K562 (cell line): ENCODE data around the gene IGFBP4. TPM values are rescaled to one million over a fixed set of nuclear protein-coding genes. Genes with fewer than 3 reads are reported as not detected.

Source experiments
- ATAC-seq: fragments of 200-7000 bp; cut with Tn5 transposase; 3 replicates; pipeline ENCODE4 v1.9.1; 2020; ENCODE audit warnings: moderate library complexity
- BruUV-seq: library from RNA; stranded (reverse); fragments of 400-500 nt; replicated peaks from 2 replicates; lab custom pipeline; 2021; lab: Mats Ljungman, UMichigan
- CTCF ChIA-PET: fragments of 300-600 bp; formaldehyde crosslinking; extraction: SDS; loops from one replicate; lab custom pipeline; 2021; ENCODE audit warnings: low intra/inter-chr PET ratio; lab: Yijun Ruan, JAX
- POLR2A ChIA-PET: fragments of 300-600, 350-650 bp; sonication (Branson Sonifier 250); formaldehyde crosslinking; extraction: SDS; loops from one replicate; lab custom pipeline; 2021; ENCODE audit warnings: antibody characterized with exemption, inconsistent platforms; lab: Yijun Ruan, JAX
- DNase-seq, 4 experiments: peaks; one replicate each; pipeline versions ENCODE4 v3.0.0 to v3.0.0-alpha.2; 2011 to 2018; ENCODE audit warnings: low spot score in 3 of 4, mixed read lengths in 3 of 4; ENCODE audit errors: extremely low read depth in 1 of 4
- FAIRE-seq: peaks from 2 replicates; lab custom pipeline; 2011; peaks lifted over from hg19 to GRCh38; lab: Jason Lieb, UNC
- H2AFZ ChIP-seq: 2 replicates; pipeline ENCODE4 v1.6.0; 2011; ENCODE audit warnings: low read depth, low read length, control low read depth, inconsistent platforms
- H3K27ac ChIP-seq: fragments of 200-600 bp; 3 replicates; pipeline ENCODE4 v1.8.0; 2011; ENCODE audit warnings: low read depth, mild to moderate bottlenecking, control low read depth, inconsistent platforms, low read length, moderate library complexity, mixed read lengths; ENCODE audit errors: extremely low read depth
- H3K27me3 ChIP-seq, 2 experiments: fragments of 300-600 bp in 1 of 2; 2 replicates in 1 of 2; 3 replicates in 1 of 2; pipeline versions ENCODE4 v1.6.0 to v1.8.0; 2011; ENCODE audit warnings: inconsistent platforms in 2 of 2, low read length in 2 of 2, mild to moderate bottlenecking in 1 of 2, mixed read lengths in 1 of 2, moderate library complexity in 1 of 2; ENCODE audit not compliant: control insufficient read depth in 2 of 2, insufficient read depth in 2 of 2
- H3K36me3 ChIP-seq: fragments of 300-600 bp; 3 replicates; pipeline ENCODE4 v1.8.0; 2011; ENCODE audit warnings: mild to moderate bottlenecking, low read length, inconsistent platforms; ENCODE audit not compliant: control insufficient read depth, insufficient read depth
- H3K4me1 ChIP-seq, 2 experiments: fragments of 200-600 bp in 1 of 2; replicated peaks in 1 of 2; 2 replicates in 1 of 2; 3 replicates in 1 of 2; pipeline versions ENCODE4 v1.5.1 to v1.8.0; 2011; ENCODE audit warnings: inconsistent platforms in 2 of 2, low read length in 2 of 2, mild to moderate bottlenecking in 1 of 2, mixed read lengths in 1 of 2, moderate library complexity in 1 of 2; ENCODE audit not compliant: control insufficient read depth in 2 of 2, insufficient read depth in 2 of 2
- H3K4me2 ChIP-seq: 2 replicates; pipeline ENCODE4 v1.6.1; 2011; ENCODE audit warnings: low read length, control low read depth, inconsistent platforms, mixed read lengths; ENCODE audit not compliant: insufficient read depth
- H3K4me3 ChIP-seq: fragments of 200-600 bp; sonication (generic), shearing (Covaris generic); 2 replicates; pipeline ENCODE4 v1.5.1; 2016; ENCODE audit warnings: control low read depth, inconsistent platforms
- H3K79me2 ChIP-seq: fragments of 200-600 bp; 3 replicates; pipeline ENCODE4 v1.8.0; 2011; ENCODE audit warnings: low read length, inconsistent platforms; ENCODE audit not compliant: control insufficient read depth, insufficient read depth
- H3K9ac ChIP-seq, 2 experiments: 2 replicates each; pipeline versions ENCODE4 v1.6.0 to v1.6.1; 2011; ENCODE audit warnings: low read depth in 2 of 2, low read length in 2 of 2, control low read depth in 1 of 2, inconsistent platforms in 1 of 2, mild to moderate bottlenecking in 1 of 2, mixed read lengths in 1 of 2; ENCODE audit not compliant: insufficient read depth in 1 of 2
- H3K9me1 ChIP-seq: one replicate; pipeline ENCODE4 v1.6.0; 2011; ENCODE audit warnings: inconsistent platforms, mild to moderate bottlenecking, low read length, moderate library complexity; ENCODE audit not compliant: control insufficient read depth, insufficient read depth
- H3K9me3 ChIP-seq: replicated peaks from 2 replicates; pipeline ENCODE4 v1.5.1; 2011; ENCODE audit warnings: low read depth, low read length, inconsistent platforms; ENCODE audit not compliant: control insufficient read depth, insufficient read depth
- H4K20me1 ChIP-seq: replicated peaks from 2 replicates; pipeline ENCODE4 v1.6.1; 2011; ENCODE audit warnings: low read length, inconsistent platforms, mixed read lengths; ENCODE audit not compliant: control insufficient read depth, insufficient read depth
- ADNP ChIP-seq: fragments of 200-800 bp; sonication (Bioruptor generic); IDR thresholded peaks from 2 replicates; pipeline ENCODE4 v1.6.1; 2016; ENCODE audit warnings: missing genetic modification characterization, missing compliant biosample characterization
- ASH1L ChIP-seq: fragments of 450-650 bp; IDR thresholded peaks from 2 replicates; pipeline ENCODE4 v1.6.1; 2018; ENCODE audit warnings: borderline replicate concordance, mild to moderate bottlenecking, low read depth; ENCODE audit not compliant: partially characterized antibody
- HIVEP1 ChIP-seq: fragments of 250-450 bp; sonication (Bioruptor Pico); IDR thresholded peaks from 2 replicates; pipeline ENCODE4 v1.4.0; 2020; ENCODE audit warnings: mild to moderate bottlenecking
- HMG20B ChIP-seq: fragments of 250-450 bp; sonication (Bioruptor Pico); IDR thresholded peaks from 2 replicates; pipeline ENCODE4 v1.5.0; 2021; ENCODE audit warnings: mild to moderate bottlenecking
- JUN ChIP-seq, 2 experiments: sonication (generic) in 1 of 2; formaldehyde crosslinking in 1 of 2; IDR thresholded peaks; 2 replicates each; pipeline versions ENCODE4 v1.6.1 to v1.8.0; 2012 to 2022; ENCODE audit warnings: borderline replicate concordance in 2 of 2, mild to moderate bottlenecking in 2 of 2, improper control_type of control experiment in 1 of 2, low read depth in 1 of 2, low read length in 1 of 2, missing genetic modification reagents in 1 of 2
- MYC ChIP-seq, 2 experiments: fragments of 250-450 bp in 1 of 2; sonication (Bioruptor Pico) in 1 of 2; IDR thresholded peaks; 2 replicates each; pipeline versions ENCODE4 v1.5.1 to v1.6.1; 2012 to 2021; ENCODE audit warnings: low read depth in 2 of 2, borderline replicate concordance in 1 of 2, improper control_type of control experiment in 1 of 2, low read length in 1 of 2, mild to moderate bottlenecking in 1 of 2, moderate library complexity in 1 of 2
- NR4A1 ChIP-seq, 2 experiments: fragments of 250-450 bp in 1 of 2; fragments of 450-650 bp in 1 of 2; sonication (Bioruptor Pico) in 1 of 2; IDR thresholded peaks; 2 replicates each; pipeline versions ENCODE4 v1.4.0 to v1.6.1; 2016 to 2020; ENCODE audit warnings: mild to moderate bottlenecking in 2 of 2, missing compliant biosample characterization in 1 of 2, missing genetic modification characterization in 1 of 2, moderate library complexity in 1 of 2
- OTX1 ChIP-seq: fragments of 450-650 bp; formaldehyde crosslinking; IDR thresholded peaks from 2 replicates; pipeline ENCODE4 v1.4.0; 2022; ENCODE audit warnings: mild to moderate bottlenecking
- TEAD1 ChIP-seq, 2 experiments: fragments of 450-650 bp in 1 of 2; sonication (generic) in 1 of 2; formaldehyde crosslinking; IDR thresholded peaks; 2 replicates each; pipeline versions ENCODE4 v1.4.0 to v1.8.0; 2020 to 2022; ENCODE audit warnings: mild to moderate bottlenecking in 2 of 2, missing genetic modification reagents in 1 of 2
- TSC22D4 ChIP-seq: fragments of 450-650 bp; IDR thresholded peaks from 2 replicates; pipeline ENCODE4 v1.6.1; 2016; ENCODE audit warnings: missing genetic modification characterization, missing biosample characterization, control low read depth
- ZC3H4 ChIP-seq: sonication (generic); formaldehyde crosslinking; IDR thresholded peaks from 2 replicates; pipeline ENCODE4 v1.9.0; 2021; ENCODE audit warnings: missing genetic modification reagents, borderline replicate concordance
- ZNF778 ChIP-seq: fragments of 450-650 bp; formaldehyde crosslinking; IDR thresholded peaks from 2 replicates; pipeline ENCODE4 v1.4.0; 2020; ENCODE audit warnings: mild to moderate bottlenecking, moderate library complexity
- WGBS: fragments of 100-300 bp; shearing (Covaris generic); methylation state at CpG from one replicate; pipeline ENCODE4 v1.1.6; 2016; ENCODE audit warnings: low coverage, mixed read lengths; ENCODE audit not compliant: insufficient coverage; ENCODE audit errors: missing lambda C conversion rate; 5-methylcytosine and 5-hydroxymethylcytosine counted together
- in situ Hi-C: fragments of 300-500 bp; cut with MboI; formaldehyde crosslinking; loops from 4 replicates; pipeline ENCODE4 v1.15.0; 2018; ENCODE audit warnings: inconsistent platforms, mixed read lengths
- intact Hi-C: fragments of 100-400 bp; cut with micrococcal nuclease; formaldehyde crosslinking; loops from 2 replicates; pipeline ENCODE4 v1.14.2; 2022
- polyA plus RNA-seq, 8 experiments: library from polyadenylated mRNA; depleted of rRNA in 4 of 8; stranded (reverse) in 5 of 8; unstranded in 3 of 8; fragments of >200 nt; fragmentation: Nextera tagmentation in 2 of 8; fragmentation: Illumina TruSeq in 1 of 8; extraction: Ambion mirVana in 2 of 8; extraction: Trizol in 1 of 8; gene quantifications; 2 replicates each; pipeline versions ENCODE4 v1.2.1 to v1.2.3, GENCODE V29; 2011 to 2014; ENCODE audit warnings: inconsistent platforms in 1 of 8, missing spikeins in 1 of 8
- total RNA-seq, 7 experiments: library from RNA; depleted of rRNA in 6 of 7; stranded (reverse); fragments of >200 nt in 6 of 7; fragmentation: Illumina TruSeq in 2 of 7; extraction: Trizol in 2 of 7; gene quantifications; 2 replicates each; pipeline versions ENCODE4 v1.2.1 to v1.2.3, GENCODE V29; 2011 to 2021; ENCODE audit warnings: low replicate concordance in 1 of 7
- TF ChIP-seq, protein P1 (sequence below): fragments of 250-450 bp; sonication (Bioruptor Pico); IDR thresholded peaks from 2 replicates; pipeline ENCODE4 v1.5.0; 2021

Gene IGFBP4
- total and polyA plus RNA-seq, 9 of the 15 experiments (the other 6 are each of a cell fraction or from before 2014, with no cell fraction given) = 8.8 to 99.8 (median 18.6) TPM

DNA sequence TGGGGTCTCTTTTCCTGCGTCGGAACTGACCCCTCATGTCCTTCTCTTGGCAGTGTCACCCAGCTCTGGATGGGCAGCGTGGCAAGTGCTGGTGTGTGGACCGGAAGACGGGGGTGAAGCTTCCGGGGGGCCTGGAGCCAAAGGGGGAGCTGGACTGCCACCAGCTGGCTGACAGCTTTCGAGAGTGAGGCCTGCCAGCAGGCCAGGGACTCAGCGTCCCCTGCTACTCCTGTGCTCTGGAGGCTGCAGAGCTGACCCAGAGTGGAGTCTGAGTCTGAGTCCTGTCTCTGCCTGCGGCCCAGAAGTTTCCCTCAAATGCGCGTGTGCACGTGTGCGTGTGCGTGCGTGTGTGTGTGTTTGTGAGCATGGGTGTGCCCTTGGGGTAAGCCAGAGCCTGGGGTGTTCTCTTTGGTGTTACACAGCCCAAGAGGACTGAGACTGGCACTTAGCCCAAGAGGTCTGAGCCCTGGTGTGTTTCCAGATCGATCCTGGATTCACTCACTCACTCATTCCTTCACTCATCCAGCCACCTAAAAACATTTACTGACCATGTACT, 13.2 kb downstream of the IGFBP4 start (continued):
- TF ChIP-seq TEAD1 (CRISPR knock-in tag; IDR thresholded peaks at IDR 0.05) = no peak
- TF ChIP-seq ZNF778 (CRISPR knock-in tag) = no peak
- no peak for TF ChIP-seq ADNP
- no peak for TF ChIP-seq HIVEP1 (CRISPR knock-in tag)
- no peak for TF ChIP-seq NR4A1 (CRISPR knock-in tag; IDR thresholded peaks at IDR 0.05)
- no peak for TF ChIP-seq NR4A1 (tag; IDR thresholded peaks at IDR 0.05)

DNA sequence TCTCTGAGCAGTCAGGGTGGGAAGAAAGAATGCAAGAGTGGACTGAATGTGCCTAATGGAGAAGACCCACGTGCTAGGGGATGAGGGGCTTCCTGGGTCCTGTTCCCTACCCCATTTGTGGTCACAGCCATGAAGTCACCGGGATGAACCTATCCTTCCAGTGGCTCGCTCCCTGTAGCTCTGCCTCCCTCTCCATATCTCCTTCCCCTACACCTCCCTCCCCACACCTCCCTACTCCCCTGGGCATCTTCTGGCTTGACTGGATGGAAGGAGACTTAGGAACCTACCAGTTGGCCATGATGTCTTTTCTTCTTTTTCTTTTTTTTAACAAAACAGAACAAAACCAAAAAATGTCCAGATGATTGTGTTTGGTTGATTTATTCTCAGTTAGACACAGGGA, 14.1 kb downstream of the IGFBP4 start:
- H3K4me3 ChIP-seq = no peak overlapping the region
- H3K27me3 ChIP-seq = no peaks in the 10 kb centered on the region; a peak in 1 of 5 replicates
- TF ChIP-seq HMG20B (CRISPR knock-in tag) (no peak), TSC22D4 (tag) (no peak), ASH1L (no peak), OTX1 (no peak), MYC (IDR thresholded peaks at IDR 0.05; ENCODE audit: low read depth, low read length) (no peak), MYC (CRISPR knock-in tag; IDR thresholded peaks at IDR 0.05; ENCODE audit: borderline replicate concordance, low read depth) (no peak), ZC3H4 (CRISPR knock-in tag) (no peak), JUN (IDR thresholded peaks at IDR 0.05; ENCODE audit: borderline replicate concordance, low read depth, low read length) (no peak), JUN (CRISPR knock-in tag; IDR thresholded peaks at IDR 0.05; ENCODE audit: borderline replicate concordance) (no peak)
- TF ChIP-seq, protein P1, sequence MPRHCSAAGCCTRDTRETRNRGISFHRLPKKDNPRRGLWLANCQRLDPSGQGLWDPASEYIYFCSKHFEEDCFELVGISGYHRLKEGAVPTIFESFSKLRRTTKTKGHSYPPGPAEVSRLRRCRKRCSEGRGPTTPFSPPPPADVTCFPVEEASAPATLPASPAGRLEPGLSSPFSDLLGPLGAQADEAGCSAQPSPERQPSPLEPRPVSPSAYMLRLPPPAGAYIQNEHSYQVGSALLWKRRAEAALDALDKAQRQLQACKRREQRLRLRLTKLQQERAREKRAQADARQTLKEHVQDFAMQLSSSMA (CRISPR knock-in tag) = no peak
- ATAC-seq (no peak), DNase-seq (no peak), FAIRE-seq (no peak)
- no TSS peak for BruUV-seq
- POLR2A ChIA-PET = interaction anchor here (1.1 to 1.7 kb wide), 2 partner anchors 10 to 14 kb away, joined by 4 to 5 read pairs; partner anchors contain the start of gene IGFBP4
- no peaks in the 10 kb centered on the region for H4K20me1 ChIP-seq
- intact Hi-C loops = no loop called here
- in situ Hi-C loops = no loop called here
- H3K79me2 ChIP-seq = no peaks in the 10 kb centered on the region
- CTCF ChIA-PET = no interaction called here
- WGBS = 34% methylated on average over 3 of the region's 3 CpGs
- no peak overlapping the region for H3K4me2 ChIP-seq
- H3K9ac ChIP-seq = no peak overlapping the region
- H3K27ac ChIP-seq = no peak overlapping the region
- peaks cover 0 to 18% of the 10 kb centered on the region in 2 experiments; a peak in 3 of 5 replicates for H3K4me1 ChIP-seq
- H3K9me1 ChIP-seq = no peaks in the 10 kb centered on the region
- peaks cover 30% of the 10 kb centered on the region; the same call in 2 of the 3 replicates for H3K36me3 ChIP-seq
- no peaks in the 10 kb centered on the region for H3K9me3 ChIP-seq
- no peak overlapping the region for H2AFZ ChIP-seq
